ENCODE results near the gene RABL2A. TPM values are rescaled to one million over a fixed set of nuclear protein-coding genes. Genes with fewer than 3 reads are reported as not detected.
"Not testable (repeated sequence)": the region's sequence is repeated elsewhere in the genome, so short reads cannot be mapped to it uniquely, and the experiment has no call there.

The RABL2A gene
- total RNA-seq, 1 experiment from 2014 or later, result 4.4 TPM

GRCh38 chr2:113669013-113669412, 41.9 kb downstream of the RABL2A start:
- H3F3A ChIP-seq (ENCODE audit: low read length, unreplicated experiment); H3K9ac ChIP-seq (ENCODE audit: low read length); DNase-seq; H4K20me1 ChIP-seq (ENCODE audit: low read length); ATAC-seq; H3K9me2 ChIP-seq (replicated peaks; ENCODE audit: low read length); H3K4me1 ChIP-seq (ENCODE audit: insufficient read depth, low read length); POLR2A ChIA-PET (ENCODE audit: unreplicated experiment); H3K9me3 ChIP-seq (ENCODE audit: low read length); H2AFZ ChIP-seq (ENCODE audit: low read length); H3K79me2 ChIP-seq (ENCODE audit: low read length); H3K4me2 ChIP-seq (ENCODE audit: low read length); intact Hi-C loops (cut with micrococcal nuclease); H3K27me3 ChIP-seq (ENCODE audit: low read length); BruUV-seq (replicated peaks); CTCF ChIA-PET; H3K36me3 ChIP-seq (ENCODE audit: low read depth, low read length); H3K4me3 ChIP-seq (ENCODE audit: low read length); H3K27ac ChIP-seq (ENCODE audit: low read length): not testable (repeated sequence)

GRCh38 chr2:113672326-113672932, 45.4 kb downstream of the RABL2A start:
- no peak overlapping the region for H3K27ac ChIP-seq (ENCODE audit: low read length)
- no peak for TF ChIP-seq CTCF (conservative IDR thresholded peaks at IDR 0.05; ENCODE audit: low read depth, low read length)
- no peak for TF ChIP-seq EZH2phosphoT487 (IDR thresholded peaks at IDR 0.05; ENCODE audit: borderline replicate concordance, low read length)
- TF ChIP-seq EZH2 (IDR thresholded peaks at IDR 0.05; ENCODE audit: low read length, unreplicated experiment), result no peak
- DNase-seq (no peak), ATAC-seq (no peak)
- H3K27me3 ChIP-seq (ENCODE audit: low read length), result no peaks in the 10 kb centered on the region
- no peak overlapping the region for H3K9ac ChIP-seq (ENCODE audit: low read length)
- no peak overlapping the region for H2AFZ ChIP-seq (ENCODE audit: low read length)
- H3K9me3 ChIP-seq (ENCODE audit: low read length), result no peaks in the 10 kb centered on the region
- no peak overlapping the region for H3K4me3 ChIP-seq (ENCODE audit: low read length)
- H3K9me2 ChIP-seq (replicated peaks; ENCODE audit: low read length), result no peaks in the 10 kb centered on the region
- ChIA-PET CTCF (no interaction called here), POLR2A (ENCODE audit: unreplicated experiment) (no interaction called here)
- no peak overlapping the region for H3K4me2 ChIP-seq (ENCODE audit: low read length)
- H3F3A ChIP-seq (ENCODE audit: low read length, unreplicated experiment), result no peaks in the 10 kb centered on the region
- H3K36me3 ChIP-seq (ENCODE audit: low read depth, low read length), result no peaks in the 10 kb centered on the region
- H3K4me1 ChIP-seq (ENCODE audit: insufficient read depth, low read length), result no peaks in the 10 kb centered on the region
- no peaks in the 10 kb centered on the region for H4K20me1 ChIP-seq (ENCODE audit: low read length)
- no TSS peak for BruUV-seq (replicated peaks)
- no peaks in the 10 kb centered on the region for H3K79me2 ChIP-seq (ENCODE audit: low read length)
- intact Hi-C loops (cut with micrococcal nuclease), result no loop called here

- ATAC-seq (no peak), DNase-seq (no peak)
- H3K27me3 ChIP-seq (ENCODE audit: low read length), result no peaks in the 10 kb centered on the region
- BruUV-seq (replicated peaks), result no TSS peak
- no peak overlapping the region for H3K9ac ChIP-seq (ENCODE audit: low read length)
- no peaks in the 10 kb centered on the region for H3K79me2 ChIP-seq (ENCODE audit: low read length)
- H3K36me3 ChIP-seq (ENCODE audit: low read depth, low read length), result no peaks in the 10 kb centered on the region
- intact Hi-C loops (cut with micrococcal nuclease), result no loop called here
- H3K4me1 ChIP-seq (ENCODE audit: insufficient read depth, low read length), result peaks cover 9% of the 10 kb centered on the region
- H4K20me1 ChIP-seq (ENCODE audit: low read length), result no peaks in the 10 kb centered on the region
- no peak overlapping the region for H3K4me2 ChIP-seq (ENCODE audit: low read length)
- H3K27ac ChIP-seq (ENCODE audit: low read length), result no peak overlapping the region
- no peaks in the 10 kb centered on the region for H3K9me3 ChIP-seq (ENCODE audit: low read length)
- H2AFZ ChIP-seq (ENCODE audit: low read length), result no peak overlapping the region
- no peaks in the 10 kb centered on the region for H3F3A ChIP-seq (ENCODE audit: low read length, unreplicated experiment)
- TF ChIP-seq EZH2phosphoT487 (IDR thresholded peaks at IDR 0.05; ENCODE audit: borderline replicate concordance, low read length) (no peak), EZH2 (IDR thresholded peaks at IDR 0.05; ENCODE audit: low read length, unreplicated experiment) (no peak), CTCF (conservative IDR thresholded peaks at IDR 0.05; ENCODE audit: low read depth, low read length) (no peak)
- POLR2A ChIA-PET (ENCODE audit: unreplicated experiment), result no interaction called here
- H3K4me3 ChIP-seq (ENCODE audit: low read length), result no peak overlapping the region
- H3K9me2 ChIP-seq (replicated peaks; ENCODE audit: low read length), result no peaks in the 10 kb centered on the region
- CTCF ChIA-PET, result no interaction called here
Observed at GRCh38 chr2:113675875-113676274, 48.8 kb downstream of the RABL2A start.

All from PC-3 (cell line).